Panc1 (cell line): ENCODE data around the gene ATXN7L1. TPM values are rescaled to one million over a fixed set of nuclear protein-coding genes. Genes with fewer than 3 reads are reported as not detected.

Experiments
- ATAC-seq: fragments of 200-7000 bp; cut with Tn5 transposase; 2 replicates; pipeline ENCODE4 v1.9.1; 2020; ENCODE audit warnings: mild to moderate bottlenecking, moderate library complexity
- BruUV-seq: library from RNA; stranded (reverse); fragments of 400-500 nt; replicated peaks from 2 replicates; lab custom pipeline; 2021; lab: Mats Ljungman, UMichigan
- CTCF ChIA-PET: fragments of 300-600 bp; sonication (Branson Sonifier 250); formaldehyde crosslinking; loops from one replicate; lab custom pipeline; 2022; ENCODE audit warnings: antibody characterized with exemption; lab: Charles Lee
- POLR2A ChIA-PET: fragments of 300-600 bp; sonication (Branson Sonifier 250); formaldehyde crosslinking; loops from one replicate; lab custom pipeline; 2022; ENCODE audit warnings: antibody characterized with exemption; lab: Charles Lee
- DNase-seq: peaks from one replicate; pipeline ENCODE4 v3.0.0-alpha.2; 2010; ENCODE audit warnings: low read depth, low spot score
- H3K27ac ChIP-seq: 2 replicates; pipeline ENCODE4 v1.5.1; 2011; ENCODE audit warnings: mild to moderate bottlenecking, low read length, inconsistent platforms
- H3K27me3 ChIP-seq: fragments of 200-500 bp; sonication (Bioruptor generic); 2 replicates; pipeline ENCODE4 v1.6.0; 2014; ENCODE audit warnings: low read length, inconsistent platforms; ENCODE audit not compliant: control insufficient read depth, insufficient read depth
- H3K36me3 ChIP-seq: fragments of 200-500 bp; sonication (Bioruptor generic); 2 replicates; pipeline ENCODE4 v1.5.1; 2014; ENCODE audit warnings: inconsistent platforms, mild to moderate bottlenecking, low read length, moderate library complexity; ENCODE audit not compliant: control insufficient read depth, insufficient read depth
- H3K4me1 ChIP-seq: 2 replicates; pipeline ENCODE4 v1.5.1; 2011; ENCODE audit warnings: inconsistent platforms, mild to moderate bottlenecking, low read length, moderate library complexity; ENCODE audit not compliant: control insufficient read depth, insufficient read depth
- H3K4me3 ChIP-seq, 2 experiments: 2 replicates each; pipeline ENCODE4 v1.5.1; 2011 to 2012; ENCODE audit warnings: low read depth in 2 of 2, low read length in 2 of 2, mild to moderate bottlenecking in 2 of 2, inconsistent platforms in 1 of 2, moderate library complexity in 1 of 2
- H3K9me3 ChIP-seq: fragments of 200-500 bp; sonication (Bioruptor generic); 2 replicates; pipeline ENCODE4 v1.5.1; 2014; ENCODE audit warnings: low read depth, mild to moderate bottlenecking, inconsistent platforms, low read length, moderate library complexity; ENCODE audit not compliant: control insufficient read depth, insufficient read depth
- POLR2AphosphoS5 ChIP-seq: IDR thresholded peaks from 2 replicates; pipeline ENCODE4 v1.6.1; 2012; ENCODE audit warnings: mild to moderate bottlenecking, low read depth, low read length, moderate library complexity
- SIN3A ChIP-seq: IDR thresholded peaks from 2 replicates; pipeline ENCODE4 v1.6.1; 2012; ENCODE audit warnings: low read depth, mild to moderate bottlenecking, low read length, moderate library complexity, borderline replicate concordance; ENCODE audit not compliant: insufficient read depth
- TCF7L2 ChIP-seq: IDR thresholded peaks from 2 replicates; pipeline ENCODE4 v1.6.1; 2011; ENCODE audit warnings: mild to moderate bottlenecking, low read depth, low read length, inconsistent platforms
- in situ Hi-C: cut with HindIII; loops from 2 replicates; pipeline ENCODE4 v1.10.0; 2016; ENCODE audit warnings: low sequenced_read_pairs, low pct_unique_long_range_greater_than_20kb
- intact Hi-C: fragments of 100-400 bp; cut with micrococcal nuclease; formaldehyde crosslinking; loops from one replicate; pipeline ENCODE4 v1.10.0; 2022; ENCODE audit not compliant: unreplicated experiment
- total RNA-seq: library from RNA; stranded (reverse); gene quantifications from one replicate; pipeline ENCODE4 v1.2.1, GENCODE V29; 2021; ENCODE audit not compliant: unreplicated experiment
- TF ChIP-seq, protein P1 (sequence below): fragments of 450-650 bp; IDR thresholded peaks from 2 replicates; pipeline ENCODE4 v1.5.1; 2017; ENCODE audit warnings: mild to moderate bottlenecking
- TF ChIP-seq, protein P2 (sequence below), 2 experiments: IDR thresholded peaks; 2 replicates each; pipeline ENCODE4 v1.6.1; 2011 to 2012; ENCODE audit warnings: low read depth in 2 of 2, control low read depth in 1 of 2, low read length in 1 of 2, mild to moderate bottlenecking in 1 of 2, moderate library complexity in 1 of 2; ENCODE audit not compliant: insufficient read depth in 1 of 2

Gene ATXN7L1
- total RNA-seq, 1 experiment from 2014 or later, result 10.8 TPM

- Histone ChIP-seq H3K4me1 (peaks cover 6% of the 10 kb centered on the region; the same call in 1 of the 2 replicates), H3K4me3 (no peak overlapping the region), H3K27me3 (no peaks in the 10 kb centered on the region), H3K36me3 (no peaks in the 10 kb centered on the region), H3K9me3 (no peaks in the 10 kb centered on the region), H3K27ac (no peak overlapping the region)
- TF ChIP-seq, protein P1, sequence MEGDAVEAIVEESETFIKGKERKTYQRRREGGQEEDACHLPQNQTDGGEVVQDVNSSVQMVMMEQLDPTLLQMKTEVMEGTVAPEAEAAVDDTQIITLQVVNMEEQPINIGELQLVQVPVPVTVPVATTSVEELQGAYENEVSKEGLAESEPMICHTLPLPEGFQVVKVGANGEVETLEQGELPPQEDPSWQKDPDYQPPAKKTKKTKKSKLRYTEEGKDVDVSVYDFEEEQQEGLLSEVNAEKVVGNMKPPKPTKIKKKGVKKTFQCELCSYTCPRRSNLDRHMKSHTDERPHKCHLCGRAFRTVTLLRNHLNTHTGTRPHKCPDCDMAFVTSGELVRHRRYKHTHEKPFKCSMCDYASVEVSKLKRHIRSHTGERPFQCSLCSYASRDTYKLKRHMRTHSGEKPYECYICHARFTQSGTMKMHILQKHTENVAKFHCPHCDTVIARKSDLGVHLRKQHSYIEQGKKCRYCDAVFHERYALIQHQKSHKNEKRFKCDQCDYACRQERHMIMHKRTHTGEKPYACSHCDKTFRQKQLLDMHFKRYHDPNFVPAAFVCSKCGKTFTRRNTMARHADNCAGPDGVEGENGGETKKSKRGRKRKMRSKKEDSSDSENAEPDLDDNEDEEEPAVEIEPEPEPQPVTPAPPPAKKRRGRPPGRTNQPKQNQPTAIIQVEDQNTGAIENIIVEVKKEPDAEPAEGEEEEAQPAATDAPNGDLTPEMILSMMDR, result no peak
- TF ChIP-seq, protein P2, sequence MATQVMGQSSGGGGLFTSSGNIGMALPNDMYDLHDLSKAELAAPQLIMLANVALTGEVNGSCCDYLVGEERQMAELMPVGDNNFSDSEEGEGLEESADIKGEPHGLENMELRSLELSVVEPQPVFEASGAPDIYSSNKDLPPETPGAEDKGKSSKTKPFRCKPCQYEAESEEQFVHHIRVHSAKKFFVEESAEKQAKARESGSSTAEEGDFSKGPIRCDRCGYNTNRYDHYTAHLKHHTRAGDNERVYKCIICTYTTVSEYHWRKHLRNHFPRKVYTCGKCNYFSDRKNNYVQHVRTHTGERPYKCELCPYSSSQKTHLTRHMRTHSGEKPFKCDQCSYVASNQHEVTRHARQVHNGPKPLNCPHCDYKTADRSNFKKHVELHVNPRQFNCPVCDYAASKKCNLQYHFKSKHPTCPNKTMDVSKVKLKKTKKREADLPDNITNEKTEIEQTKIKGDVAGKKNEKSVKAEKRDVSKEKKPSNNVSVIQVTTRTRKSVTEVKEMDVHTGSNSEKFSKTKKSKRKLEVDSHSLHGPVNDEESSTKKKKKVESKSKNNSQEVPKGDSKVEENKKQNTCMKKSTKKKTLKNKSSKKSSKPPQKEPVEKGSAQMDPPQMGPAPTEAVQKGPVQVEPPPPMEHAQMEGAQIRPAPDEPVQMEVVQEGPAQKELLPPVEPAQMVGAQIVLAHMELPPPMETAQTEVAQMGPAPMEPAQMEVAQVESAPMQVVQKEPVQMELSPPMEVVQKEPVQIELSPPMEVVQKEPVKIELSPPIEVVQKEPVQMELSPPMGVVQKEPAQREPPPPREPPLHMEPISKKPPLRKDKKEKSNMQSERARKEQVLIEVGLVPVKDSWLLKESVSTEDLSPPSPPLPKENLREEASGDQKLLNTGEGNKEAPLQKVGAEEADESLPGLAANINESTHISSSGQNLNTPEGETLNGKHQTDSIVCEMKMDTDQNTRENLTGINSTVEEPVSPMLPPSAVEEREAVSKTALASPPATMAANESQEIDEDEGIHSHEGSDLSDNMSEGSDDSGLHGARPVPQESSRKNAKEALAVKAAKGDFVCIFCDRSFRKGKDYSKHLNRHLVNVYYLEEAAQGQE (IDR thresholded peaks at IDR 0.05; ENCODE audit: insufficient read depth in 1 of 2, low read depth in 2 of 2, low read length in 1 of 2), result no peak
- no peak for TF ChIP-seq SIN3A
- no peak for TF ChIP-seq TCF7L2
- no peak for TF ChIP-seq POLR2AphosphoS5
- intact Hi-C loops, result no loop called here
- ChIA-PET POLR2A (no interaction called here), CTCF (no interaction called here)
- in situ Hi-C loops, result no loop called here
- ATAC-seq (no peak), DNase-seq (no peak)
- no TSS peak for BruUV-seq
Measured at GRCh38 chr7:105811189-105811847, 65.1 kb downstream of the ATXN7L1 start.

- Histone ChIP-seq H3K27ac (no peak overlapping the region), H3K27me3 (no peaks in the 10 kb centered on the region), H3K4me3 (no peak overlapping the region), H3K4me1 (peaks cover 6% of the 10 kb centered on the region; the same call in 1 of the 2 replicates), H3K36me3 (no peaks in the 10 kb centered on the region), H3K9me3 (no peaks in the 10 kb centered on the region)
- ChIA-PET POLR2A (no interaction called here), CTCF (no interaction called here)
- no peak for TF ChIP-seq POLR2AphosphoS5
- TF ChIP-seq, protein P1, result no peak
- TF ChIP-seq TCF7L2, result no peak
- TF ChIP-seq, protein P2 (IDR thresholded peaks at IDR 0.05; ENCODE audit: insufficient read depth in 1 of 2, low read depth in 2 of 2, low read length in 1 of 2), result no peak
- TF ChIP-seq SIN3A, result no peak
- no TSS peak for BruUV-seq
- in situ Hi-C loops, result no loop called here
- DNase-seq (no peak), ATAC-seq (no peak)
- intact Hi-C loops, result no loop called here
Measured at GRCh38 chr7:105810556-105810955, 65.8 kb downstream of the ATXN7L1 start.
